ENCODE results near the gene CNTN5.

The CNTN5 gene

GRCh38 chr11:99683933-99684332, 663.2 kb downstream of the CNTN5 start:
- Histone ChIP-seq H3K14ac (ENCODE audit: low read length) (no peak overlapping the region), H2BK5ac (ENCODE audit: low read depth, low read length, poor library complexity) (no peak overlapping the region), H3K36me3 (ENCODE audit: control insufficient read depth in 1 of 2, insufficient read depth in 2 of 2, low read length in 2 of 2) (no peaks in the 10 kb centered on the region), H3K9me3 (ENCODE audit: insufficient read depth, low read depth, low read length) (no peaks in the 10 kb centered on the region), H3K27me3 (ENCODE audit: insufficient read depth, low read length) (no peaks in the 10 kb centered on the region), H3K79me2 (ENCODE audit: control insufficient read depth, insufficient read depth, low read length, poor library complexity) (no peaks in the 10 kb centered on the region), H4K91ac (ENCODE audit: low read depth, low read length) (no peak overlapping the region), H3K4me1 (ENCODE audit: control insufficient read depth in 1 of 2, insufficient read depth in 2 of 2, low read length in 2 of 2) (no peaks in the 10 kb centered on the region), H3K4me3 (ENCODE audit: low read depth, low read length) (no peak overlapping the region), H2AFZ (ENCODE audit: insufficient read depth, low read length, poor library complexity) (no peak overlapping the region), H3K9ac (ENCODE audit: low read length) (no peak overlapping the region), H4K12ac (ENCODE audit: low read depth, low read length) (no peak overlapping the region), H2BK12ac (ENCODE audit: low read length) (no peak overlapping the region), H3K4ac (ENCODE audit: low read depth, low read length) (no peak overlapping the region), H3K79me1 (ENCODE audit: low read length) (no peaks in the 10 kb centered on the region), H3K27ac (ENCODE audit: low read depth, low read length) (no peak overlapping the region), H4K8ac (ENCODE audit: low read depth, low read length) (no peak overlapping the region), H2AK5ac (ENCODE audit: low read length) (no peak overlapping the region), H3K23ac (ENCODE audit: low read length) (no peak overlapping the region), H3K4me2 (ENCODE audit: low read length) (no peak overlapping the region), H3K18ac (ENCODE audit: low read length) (no peak overlapping the region), H2BK120ac (ENCODE audit: insufficient read depth, low read length, poor library complexity) (no peak overlapping the region)
- no peak for DNase-seq
- WGBS (ENCODE audit: extremely low coverage, insufficient coverage, insufficient read length) = no CpG with 5 or more reads among the region's 3 CpGs

DNA sequence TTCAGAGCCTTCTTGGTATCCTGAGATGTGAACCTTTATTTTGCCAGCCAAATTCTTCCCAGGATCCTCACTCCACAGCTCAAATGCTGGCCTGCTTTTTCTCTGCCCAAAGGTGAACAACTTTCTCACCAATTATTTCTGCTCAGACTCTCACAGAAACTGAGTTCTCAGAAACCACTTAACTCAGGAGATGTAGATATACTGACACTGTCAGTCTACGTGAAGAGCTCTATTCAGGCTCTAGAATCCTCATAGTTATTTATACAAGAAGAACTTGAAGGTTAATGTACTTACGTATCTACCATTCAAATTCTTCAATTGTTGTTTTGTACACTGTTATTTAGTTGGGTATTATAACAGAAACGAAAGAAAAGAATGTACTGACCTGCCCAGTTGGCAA, 666.1 kb downstream of the CNTN5 start:
- H2BK12ac ChIP-seq (ENCODE audit: low read length) = no peak overlapping the region
- no peaks in the 10 kb centered on the region for H3K4me1 ChIP-seq (ENCODE audit: control insufficient read depth in 1 of 2, insufficient read depth in 2 of 2, low read length in 2 of 2)
- no peak overlapping the region for H3K4me3 ChIP-seq (ENCODE audit: low read depth, low read length)
- no peak overlapping the region for H4K91ac ChIP-seq (ENCODE audit: low read depth, low read length)
- H3K23ac ChIP-seq (ENCODE audit: low read length) = no peak overlapping the region
- no peak overlapping the region for H4K12ac ChIP-seq (ENCODE audit: low read depth, low read length)
- H2AFZ ChIP-seq (ENCODE audit: insufficient read depth, low read length, poor library complexity) = no peak overlapping the region
- no peaks in the 10 kb centered on the region for H3K79me2 ChIP-seq (ENCODE audit: control insufficient read depth, insufficient read depth, low read length, poor library complexity)
- no CpG with 5 or more reads among the region's 3 CpGs for WGBS (ENCODE audit: extremely low coverage, insufficient coverage, insufficient read length)
- no peaks in the 10 kb centered on the region for H3K9me3 ChIP-seq (ENCODE audit: insufficient read depth, low read depth, low read length)
- H3K14ac ChIP-seq (ENCODE audit: low read length) = no peak overlapping the region
- H3K18ac ChIP-seq (ENCODE audit: low read length) = no peak overlapping the region
- no peak overlapping the region for H3K27ac ChIP-seq (ENCODE audit: low read depth, low read length)
- H2BK5ac ChIP-seq (ENCODE audit: low read depth, low read length, poor library complexity) = no peak overlapping the region
- H3K27me3 ChIP-seq (ENCODE audit: insufficient read depth, low read length) = no peaks in the 10 kb centered on the region
- H2BK120ac ChIP-seq (ENCODE audit: insufficient read depth, low read length, poor library complexity) = no peak overlapping the region
- H3K9ac ChIP-seq (ENCODE audit: low read length) = no peak overlapping the region
- H4K8ac ChIP-seq (ENCODE audit: low read depth, low read length) = peak overlapping the region; percentile 28
- H3K79me1 ChIP-seq (ENCODE audit: low read length) = no peaks in the 10 kb centered on the region
- H3K36me3 ChIP-seq (ENCODE audit: control insufficient read depth in 1 of 2, insufficient read depth in 2 of 2, low read length in 2 of 2) = no peaks in the 10 kb centered on the region
- H3K4ac ChIP-seq (ENCODE audit: low read depth, low read length) = no peak overlapping the region
- no peak for DNase-seq
- no peak overlapping the region for H2AK5ac ChIP-seq (ENCODE audit: low read length)
- H3K4me2 ChIP-seq (ENCODE audit: low read length) = no peak overlapping the region

- Histone ChIP-seq H2AFZ (ENCODE audit: insufficient read depth, low read length, poor library complexity) (no peak overlapping the region), H3K4me2 (ENCODE audit: low read length) (no peak overlapping the region), H3K18ac (ENCODE audit: low read length) (no peak overlapping the region), H2AK5ac (ENCODE audit: low read length) (no peak overlapping the region), H3K14ac (ENCODE audit: low read length) (no peak overlapping the region), H2BK12ac (ENCODE audit: low read length) (no peak overlapping the region), H3K4ac (ENCODE audit: low read depth, low read length) (no peak overlapping the region), H2BK120ac (ENCODE audit: insufficient read depth, low read length, poor library complexity) (no peak overlapping the region), H3K9ac (ENCODE audit: low read length) (no peak overlapping the region), H3K27me3 (ENCODE audit: insufficient read depth, low read length) (no peaks in the 10 kb centered on the region), H2BK5ac (ENCODE audit: low read depth, low read length, poor library complexity) (no peak overlapping the region), H3K79me2 (ENCODE audit: control insufficient read depth, insufficient read depth, low read length, poor library complexity) (no peaks in the 10 kb centered on the region), H4K8ac (ENCODE audit: low read depth, low read length) (no peak overlapping the region), H3K79me1 (ENCODE audit: low read length) (no peaks in the 10 kb centered on the region), H3K27ac (ENCODE audit: low read depth, low read length) (no peak overlapping the region), H3K4me3 (ENCODE audit: low read depth, low read length) (no peak overlapping the region), H3K9me3 (ENCODE audit: insufficient read depth, low read depth, low read length) (no peaks in the 10 kb centered on the region), H4K12ac (ENCODE audit: low read depth, low read length) (no peak overlapping the region), H4K91ac (ENCODE audit: low read depth, low read length) (no peak overlapping the region), H3K4me1 (ENCODE audit: control insufficient read depth in 1 of 2, insufficient read depth in 2 of 2, low read length in 2 of 2) (no peaks in the 10 kb centered on the region), H3K23ac (ENCODE audit: low read length) (no peak overlapping the region), H3K36me3 (ENCODE audit: control insufficient read depth in 1 of 2, insufficient read depth in 2 of 2, low read length in 2 of 2) (no peaks in the 10 kb centered on the region)
- DNase-seq = no peak
Measured at GRCh38 chr11:99687320-99687719, 666.6 kb downstream of the CNTN5 start.

DNA sequence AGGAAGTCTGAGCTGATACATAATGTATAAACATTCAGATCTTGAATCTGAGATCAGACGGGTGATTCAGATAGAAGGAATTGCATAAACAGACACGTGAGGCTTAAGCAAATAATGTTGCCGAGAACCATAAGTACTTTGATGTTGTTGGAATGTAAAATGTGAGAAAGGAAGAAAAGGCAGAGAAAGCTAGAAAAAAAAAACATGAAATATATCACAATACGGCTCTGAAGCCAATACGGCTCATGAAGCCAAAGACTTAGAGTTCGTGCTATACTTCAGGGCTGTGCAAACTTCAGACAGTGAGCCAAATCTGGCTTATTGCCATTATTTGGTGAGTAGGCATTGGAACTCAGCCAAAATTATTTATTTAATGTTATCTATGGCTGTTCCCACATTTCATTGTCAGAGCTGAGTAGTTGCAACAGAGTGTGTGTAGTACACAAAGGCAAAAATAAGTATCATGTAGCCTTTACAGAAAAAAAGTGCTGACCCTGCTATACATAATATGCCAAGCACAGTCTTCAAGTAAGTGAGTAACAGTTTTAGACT, 673.3 kb downstream of the CNTN5 start:
- Histone ChIP-seq H3K79me1 (ENCODE audit: low read length) (no peaks in the 10 kb centered on the region), H2AK5ac (ENCODE audit: low read length) (no peak overlapping the region), H3K23ac (ENCODE audit: low read length) (no peak overlapping the region), H3K14ac (ENCODE audit: low read length) (no peak overlapping the region), H4K8ac (ENCODE audit: low read depth, low read length) (no peak overlapping the region), H3K4ac (ENCODE audit: low read depth, low read length) (no peak overlapping the region), H4K12ac (ENCODE audit: low read depth, low read length) (no peak overlapping the region), H3K9me3 (ENCODE audit: insufficient read depth, low read depth, low read length) (no peaks in the 10 kb centered on the region), H2BK120ac (ENCODE audit: insufficient read depth, low read length, poor library complexity) (no peak overlapping the region), H3K4me3 (ENCODE audit: low read depth, low read length) (no peak overlapping the region), H3K36me3 (ENCODE audit: control insufficient read depth in 1 of 2, insufficient read depth in 2 of 2, low read length in 2 of 2) (no peaks in the 10 kb centered on the region), H3K9ac (ENCODE audit: low read length) (no peak overlapping the region), H3K27ac (ENCODE audit: low read depth, low read length) (no peak overlapping the region), H3K4me2 (ENCODE audit: low read length) (no peak overlapping the region), H4K91ac (ENCODE audit: low read depth, low read length) (no peak overlapping the region), H3K18ac (ENCODE audit: low read length) (no peak overlapping the region), H3K27me3 (ENCODE audit: insufficient read depth, low read length) (no peaks in the 10 kb centered on the region), H2AFZ (ENCODE audit: insufficient read depth, low read length, poor library complexity) (no peak overlapping the region), H2BK5ac (ENCODE audit: low read depth, low read length, poor library complexity) (no peak overlapping the region), H3K79me2 (ENCODE audit: control insufficient read depth, insufficient read depth, low read length, poor library complexity) (no peaks in the 10 kb centered on the region), H3K4me1 (ENCODE audit: control insufficient read depth in 1 of 2, insufficient read depth in 2 of 2, low read length in 2 of 2) (no peaks in the 10 kb centered on the region), H2BK12ac (ENCODE audit: low read length) (no peak overlapping the region)
- WGBS (ENCODE audit: extremely low coverage, insufficient coverage, insufficient read length) = no CpG with 5 or more reads among the region's 6 CpGs
- DNase-seq = no peak
